ENCODE data around the gene TM4SF5.
"Not testable (repeated sequence)": the region's sequence is repeated elsewhere in the genome, so short reads cannot be mapped to it uniquely, and the experiment has no call there.

Gene TM4SF5

DNA sequence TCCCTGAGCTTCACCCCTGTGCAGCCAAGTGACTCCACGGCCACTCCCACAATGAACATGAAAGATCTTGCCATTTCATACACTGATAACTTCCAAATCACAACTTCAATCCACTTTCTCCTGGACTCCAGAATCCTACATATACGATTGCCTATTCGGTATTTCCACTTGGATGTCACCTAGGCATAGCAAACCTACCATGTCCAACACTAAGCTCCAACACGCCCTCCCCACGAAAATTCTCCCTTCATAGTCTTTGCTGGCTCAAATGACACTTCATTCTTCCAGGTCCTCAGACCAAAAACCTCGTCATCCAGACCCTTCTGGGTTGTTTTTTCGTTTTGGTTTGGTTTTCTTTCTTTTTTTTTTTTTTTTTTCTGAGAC lies 19.0 kb downstream of the TM4SF5 start:
- no peak for DNase-seq

DNA sequence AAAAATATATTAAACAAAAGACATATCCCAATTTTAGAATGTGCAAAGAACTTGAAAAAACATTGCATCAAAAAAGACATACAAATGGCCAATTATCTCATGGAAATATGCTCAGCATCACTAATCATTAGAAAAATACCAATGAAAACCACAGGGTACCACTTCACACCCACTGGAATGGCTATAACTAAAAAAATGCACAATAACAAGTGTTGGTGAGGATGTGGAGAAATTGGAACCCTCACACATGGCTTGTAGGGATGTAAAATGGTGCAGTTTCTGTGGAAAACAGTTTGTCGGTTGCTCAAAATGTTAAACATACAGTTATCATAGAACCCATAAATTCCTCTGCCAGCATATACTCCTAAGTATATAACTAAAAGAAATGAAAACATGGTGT lies 23.5 kb downstream of the TM4SF5 start:
- no peak for DNase-seq

GRCh38 chr17:4796552-4796920 lies 24.9 kb downstream of the TM4SF5 start:
- peak; percentile 51 for DNase-seq

DNA sequence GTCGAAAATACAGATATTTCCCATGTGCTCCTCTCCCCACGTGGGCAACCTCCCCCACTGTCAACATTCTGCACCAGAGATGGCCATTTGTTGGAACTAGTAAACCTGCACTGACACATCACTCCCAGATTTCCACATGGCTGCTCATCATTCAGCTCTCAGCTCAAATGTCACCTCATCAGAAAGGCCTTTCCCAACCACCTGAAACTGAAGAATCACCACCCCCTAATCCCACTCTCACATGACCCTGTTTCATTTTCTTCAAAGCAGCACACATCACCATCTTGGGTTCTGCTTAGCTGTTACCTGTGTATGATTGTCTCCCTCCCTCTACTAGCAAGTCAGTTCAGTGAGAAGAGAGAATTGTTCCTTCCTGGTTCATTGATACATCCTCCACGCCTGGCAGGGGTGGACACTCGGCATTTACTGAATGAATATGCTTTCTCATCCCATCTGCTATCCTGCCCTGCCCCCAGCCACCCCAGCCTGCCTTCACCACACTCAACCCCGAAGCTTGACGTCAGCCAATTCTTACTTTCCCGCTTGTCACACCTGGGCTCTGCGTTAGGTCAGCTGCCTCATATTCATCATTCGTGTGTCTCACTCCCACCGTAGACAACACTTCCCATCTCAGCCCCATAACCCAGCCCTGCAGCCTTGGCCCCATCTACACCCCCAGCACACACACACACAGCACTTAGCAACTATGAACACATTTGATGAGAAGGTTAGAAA lies 28.9 kb downstream of the TM4SF5 start:
- DNase-seq: no peak

- no peak for DNase-seq
Observed at GRCh38 chr17:4802228-4802627, 30.5 kb downstream of the TM4SF5 start, which contains the start of gene C17orf114. Gene C17orf114 (minus strand): TSS chr17:4802328.

DNA sequence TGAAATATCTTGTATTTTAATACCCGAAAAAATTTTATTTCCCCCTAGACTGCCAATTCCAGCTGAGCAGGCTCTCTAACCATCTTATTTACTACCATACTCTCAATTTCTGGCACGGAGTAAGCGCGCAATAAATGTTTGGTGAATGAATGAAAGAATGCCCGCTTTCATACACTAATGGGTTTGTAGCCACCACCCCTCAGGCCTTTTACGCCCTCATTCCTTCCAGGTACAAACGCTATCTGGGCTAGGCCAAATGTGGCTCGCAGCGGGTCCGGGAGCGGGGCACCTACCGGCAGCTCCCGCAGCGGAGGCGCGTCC lies 34.7 kb downstream of the TM4SF5 start:
- no peak for DNase-seq

- DNase-seq: peak; percentile 90
Observed at GRCh38 chr17:4806777-4807604, 35.3 kb downstream of the TM4SF5 start, which contains the start of gene PLD2. Gene PLD2 (plus strand): TSS chr17:4807152. CDS start chr17:4807773, 621 bp downstream.

GRCh38 chr17:4807605-4808377 lies 36.1 kb downstream of the TM4SF5 start:
- no peak for DNase-seq

GRCh38 chr17:4808378-4808767 lies 36.7 kb downstream of the TM4SF5 start:
- no peak for DNase-seq

- DNase-seq: no peak
Observed at GRCh38 chr17:4810696-4811290, 39.1 kb downstream of the TM4SF5 start.

- DNase-seq: no peak
Observed at GRCh38 chr17:4811471-4811870, 39.8 kb downstream of the TM4SF5 start.

DNA sequence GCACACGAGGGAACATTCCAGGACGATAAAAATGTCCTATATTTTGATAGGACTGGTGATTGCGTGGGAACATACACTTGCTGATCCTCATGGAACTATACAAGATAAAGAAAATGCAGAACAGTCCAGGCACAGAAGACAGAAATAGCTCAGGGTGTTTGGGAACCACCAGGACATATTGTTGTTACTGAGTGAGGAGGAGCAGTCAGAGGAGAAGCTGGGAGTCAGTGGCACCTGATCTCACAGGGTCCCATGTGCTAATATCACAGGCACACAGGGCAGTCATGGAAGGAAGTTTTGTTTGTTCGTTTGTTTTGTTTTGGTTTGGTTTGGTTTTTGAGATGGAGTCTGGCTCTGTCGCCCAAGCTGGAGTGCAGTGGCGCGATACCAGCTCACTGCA lies 41.0 kb downstream of the TM4SF5 start:
- no peak for DNase-seq

DNA sequence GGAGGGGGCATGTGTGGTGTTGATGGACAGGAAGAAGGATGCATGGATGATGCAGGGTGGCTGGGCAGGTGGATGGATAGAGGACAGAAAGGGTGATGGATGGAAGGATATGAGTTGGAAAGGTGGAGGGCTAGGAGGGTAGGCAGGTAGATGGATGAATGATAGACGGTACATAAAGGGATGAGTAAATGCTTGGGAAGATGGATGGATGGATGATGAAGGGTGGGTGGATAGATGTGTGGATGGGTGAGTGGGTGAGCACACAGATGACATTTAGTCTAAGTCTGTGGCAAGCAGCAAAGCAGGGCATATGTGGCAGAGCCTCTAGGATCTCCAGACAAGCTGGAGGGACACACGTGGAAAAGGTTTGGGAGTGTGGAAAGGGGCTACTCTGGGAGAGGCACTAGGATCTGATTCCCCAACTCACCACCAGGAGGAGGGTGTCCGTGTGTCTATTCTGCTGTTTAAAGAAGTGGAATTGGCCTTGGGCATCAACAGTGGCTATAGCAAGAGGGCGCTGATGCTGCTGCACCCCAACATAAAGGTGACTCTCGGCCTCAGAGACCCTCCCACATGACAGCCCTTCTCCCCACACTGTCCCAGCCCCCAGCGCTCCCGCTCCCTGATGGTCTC lies 43.5 kb downstream of the TM4SF5 start:
- no peak for DNase-seq

DNA sequence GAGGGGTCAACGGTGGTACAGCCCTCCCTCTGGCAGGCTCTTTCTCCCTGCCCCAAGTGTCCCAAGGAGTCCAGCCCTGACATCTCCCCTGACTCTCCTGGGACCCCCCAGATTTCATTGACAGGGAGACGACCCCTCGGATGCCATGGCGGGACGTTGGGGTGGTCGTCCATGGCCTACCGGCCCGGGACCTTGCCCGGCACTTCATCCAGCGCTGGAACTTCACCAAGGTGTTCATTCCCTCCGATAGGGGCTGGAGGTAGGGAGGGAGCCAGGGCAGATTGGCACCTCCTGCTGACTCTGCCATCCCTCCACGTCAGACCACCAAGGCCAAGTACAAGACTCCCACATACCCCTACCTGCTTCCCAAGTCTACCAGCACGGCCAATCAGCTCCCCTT lies 45.1 kb downstream of the TM4SF5 start:
- no peak for DNase-seq

GRCh38 chr17:4818276-4818675 lies 46.6 kb downstream of the TM4SF5 start:
- DNase-seq: no peak

DNA sequence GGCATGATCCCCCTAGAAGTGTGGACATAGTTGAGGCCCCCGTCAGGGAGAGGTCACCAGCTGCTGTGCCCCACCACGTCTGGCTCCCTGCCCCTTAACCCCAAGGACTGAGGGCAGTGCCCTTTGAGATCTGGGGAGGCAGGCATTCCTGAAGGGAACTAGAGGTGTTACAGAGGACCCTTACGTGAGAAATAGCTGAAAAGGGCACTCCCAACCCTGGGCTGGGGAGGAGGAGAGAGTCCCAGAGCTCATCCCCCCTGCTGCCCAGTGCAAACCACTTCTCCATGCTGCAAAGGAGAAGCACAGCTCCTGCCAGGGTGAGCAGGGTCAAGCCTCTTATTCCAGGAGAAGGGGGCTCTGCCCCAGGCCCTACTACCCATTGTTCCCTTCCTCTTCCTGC lies 51.1 kb downstream of the TM4SF5 start:
- DNase-seq: no peak

DNA sequence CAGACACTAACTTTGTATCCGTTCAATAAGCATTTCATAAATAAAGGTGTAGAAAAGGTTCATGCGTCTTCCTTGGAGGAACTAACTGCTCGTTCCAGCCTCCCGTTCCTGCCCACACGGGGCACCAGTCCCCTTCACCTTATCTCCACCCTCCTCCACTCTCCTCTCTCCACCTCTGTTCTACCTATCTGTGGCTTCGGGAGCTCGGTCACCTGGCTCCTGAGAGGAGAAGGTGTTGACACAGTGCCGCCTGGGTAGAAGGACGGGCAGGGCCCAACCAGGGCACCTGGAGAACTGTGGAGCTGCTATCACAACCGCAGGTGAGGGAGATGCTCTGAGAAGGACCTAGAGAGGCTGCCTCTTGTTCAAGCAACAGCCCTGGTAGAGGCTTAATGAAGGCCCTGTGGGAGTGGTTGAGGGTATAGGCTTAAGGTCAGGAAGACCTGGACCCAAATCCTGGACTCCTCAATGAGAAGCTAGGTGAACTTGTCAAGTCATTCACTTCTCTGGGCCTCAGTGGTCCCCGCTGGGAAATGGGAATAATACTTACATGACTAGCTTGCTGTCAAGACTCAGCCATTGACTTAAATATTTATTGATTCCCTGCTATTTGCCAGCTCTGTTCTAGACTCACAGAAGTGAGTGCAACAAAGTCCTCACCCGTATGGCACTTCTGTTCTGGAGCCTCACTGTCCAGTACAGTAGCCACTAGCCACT lies 51.8 kb downstream of the TM4SF5 start:
- no peak for DNase-seq

- no peak for DNase-seq
Observed at GRCh38 chr17:4827399-4827798, 55.7 kb downstream of the TM4SF5 start.

- not testable (repeated sequence) for DNase-seq
Observed at GRCh38 chr17:4832829-4833177, 61.1 kb downstream of the TM4SF5 start.

Data from inflammatory macrophage treated with lipopolysaccharide for 4 hours (primary cell).